Fibroblast of mammary gland (primary cell): ENCODE data around the gene RXFP1.
A peak's percentile ranks its signal among the peaks of the same experiment; 100 is the strongest.

ENCODE experiments used
- DNase-seq: peaks from one replicate; pipeline ENCODE4 v3.0.0-alpha.2; 2010; ENCODE audit warnings: low read depth
- H3K4me3 ChIP-seq: 2 replicates; pipeline ENCODE4 v1.5.1; 2011; ENCODE audit warnings: low read depth, mild to moderate bottlenecking, low read length, moderate library complexity; ENCODE audit not compliant: control insufficient read depth
- CTCF ChIP-seq: conservative IDR thresholded peaks from 2 replicates; pipeline ENCODE4 v1.5.1; 2011; ENCODE audit warnings: low read depth, low read length, inconsistent platforms; ENCODE audit not compliant: control insufficient read depth, insufficient read depth

The RXFP1 gene

DNA sequence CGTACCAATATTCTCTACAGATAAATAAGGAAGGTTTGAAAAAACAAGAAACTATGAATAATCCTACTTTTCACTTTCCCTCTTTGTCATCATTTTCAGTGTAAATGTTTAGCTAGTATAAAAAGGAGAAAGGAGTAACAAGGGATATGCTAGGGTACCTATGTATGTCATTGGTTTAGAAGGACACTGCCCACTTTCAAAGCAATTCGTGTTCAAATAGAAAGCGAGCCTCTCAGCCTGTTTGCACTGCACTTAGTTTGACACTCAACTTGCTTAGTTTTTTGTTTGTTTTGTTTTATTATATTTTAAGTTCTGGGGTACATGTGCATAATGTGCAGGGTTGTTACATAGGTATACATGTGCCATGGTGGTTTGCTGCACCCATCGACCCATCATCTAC lies 21.6 kb upstream of the RXFP1 start:
- no peak overlapping the region for H3K4me3 ChIP-seq
- DNase-seq: no peak
- TF ChIP-seq CTCF: no peak

DNA sequence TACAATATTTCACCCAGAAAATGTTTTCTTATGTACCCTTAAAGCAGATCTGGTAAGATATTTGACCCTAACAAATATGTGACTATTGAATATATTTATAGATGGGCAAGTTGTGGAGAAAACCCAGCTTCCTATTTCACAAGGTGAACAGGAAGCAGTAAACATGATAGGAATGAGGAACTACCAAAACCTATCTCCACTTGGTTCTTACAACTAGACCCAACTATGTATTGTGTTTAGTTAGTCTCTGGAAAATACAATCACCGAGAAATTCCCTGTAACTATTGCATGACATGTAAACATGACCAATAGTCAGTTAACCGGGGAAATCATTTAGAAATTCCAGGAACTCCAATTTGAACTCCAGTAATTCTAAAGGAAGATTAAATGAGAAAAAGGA lies 8.4 kb upstream of the RXFP1 start:
- TF ChIP-seq CTCF: no peak
- no peak for DNase-seq
- H3K4me3 ChIP-seq: no peak overlapping the region

DNA sequence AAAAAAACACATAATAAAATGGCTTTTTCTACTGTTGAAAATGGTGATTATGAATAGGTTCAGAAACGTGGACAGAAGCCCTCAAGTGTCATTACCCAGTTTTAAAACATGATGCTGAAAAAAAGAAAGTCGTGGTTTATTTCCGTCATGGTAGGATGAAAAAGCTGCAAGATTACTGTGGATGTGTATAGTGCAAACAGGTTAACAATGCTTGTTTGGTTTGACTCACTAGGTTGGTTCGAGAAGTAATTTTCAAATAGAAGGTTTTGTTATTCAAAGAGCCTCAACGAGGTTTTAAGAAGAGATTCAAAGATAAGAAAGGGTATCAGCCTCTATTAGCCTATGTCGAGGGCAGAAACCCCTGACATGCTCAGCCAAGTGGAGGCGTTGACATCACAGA lies 2.5 kb upstream of the RXFP1 start:
- no peak for DNase-seq
- no peak overlapping the region for H3K4me3 ChIP-seq
- no peak for TF ChIP-seq CTCF

DNA sequence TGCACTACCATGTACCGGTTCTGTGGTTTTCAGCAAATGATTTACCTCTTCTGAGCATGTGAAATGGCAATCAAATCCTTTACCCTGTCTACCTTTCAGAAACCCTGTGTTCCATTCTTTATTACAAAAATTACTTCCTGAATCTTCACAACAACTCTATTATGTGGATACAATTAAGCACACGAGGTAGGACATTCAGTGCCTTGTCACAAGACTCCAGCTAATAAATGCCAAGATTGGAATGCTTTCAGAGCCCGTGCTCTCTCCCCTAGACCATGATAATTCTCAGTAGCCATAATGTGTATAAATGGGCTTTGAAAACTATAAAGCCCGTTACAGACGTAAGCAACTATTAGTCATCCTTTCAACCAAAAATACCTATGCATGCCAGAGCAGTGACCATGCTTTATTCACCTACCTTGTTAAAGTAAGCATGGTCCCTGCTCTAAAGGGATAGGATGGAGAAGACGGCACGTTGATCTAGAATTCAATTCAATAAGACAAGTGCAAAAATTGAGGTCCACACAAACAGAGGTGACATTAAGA lies 2.4 kb downstream of the RXFP1 start:
- TF ChIP-seq CTCF: no peak
- DNase-seq: no peak
- H3K4me3 ChIP-seq: no peak overlapping the region

DNA sequence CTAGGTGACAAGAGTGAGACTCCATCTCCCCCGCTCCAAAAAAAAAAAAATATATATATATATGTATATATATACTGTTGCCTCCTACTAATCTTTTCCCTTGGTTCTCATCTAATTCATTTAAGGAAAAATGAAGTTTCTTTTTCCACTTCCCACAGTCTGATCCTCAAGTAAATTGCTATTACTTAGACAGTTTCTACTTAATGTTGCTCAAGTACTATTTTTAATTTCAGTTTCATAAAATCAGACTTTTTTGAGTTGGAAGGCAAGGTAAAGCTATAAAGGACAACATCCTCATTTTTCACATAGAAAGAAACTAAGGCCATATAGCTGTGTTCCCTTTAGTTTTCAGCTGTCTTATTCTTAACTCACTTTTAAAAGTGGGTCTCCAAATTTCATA lies 5.8 kb downstream of the RXFP1 start:
- no peak overlapping the region for H3K4me3 ChIP-seq
- DNase-seq: no peak
- TF ChIP-seq CTCF: no peak

- no peak overlapping the region for H3K4me3 ChIP-seq
- no peak for TF ChIP-seq CTCF
- no peak for DNase-seq
Measured at GRCh38 chr4:158529505-158529904, 7.8 kb downstream of the RXFP1 start.

DNA sequence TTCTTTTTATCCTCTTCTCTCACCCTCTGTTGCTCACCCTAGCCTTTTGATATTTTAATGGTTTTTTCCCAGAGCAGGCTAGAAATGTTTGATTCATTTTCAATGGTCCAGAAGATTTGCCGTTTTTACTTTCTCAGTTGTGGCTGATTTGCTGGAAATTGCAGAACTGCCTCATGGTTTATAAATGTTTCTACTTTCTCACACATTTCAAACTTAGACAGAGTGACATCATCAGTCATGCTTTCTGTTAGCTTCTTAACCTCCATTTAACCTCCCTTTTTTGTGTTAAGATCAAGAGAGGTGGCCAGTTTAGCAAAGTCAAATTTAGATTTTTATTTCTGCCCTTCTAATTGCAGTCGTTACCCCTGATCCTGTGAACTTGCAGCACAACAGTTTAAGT lies 8.7 kb downstream of the RXFP1 start:
- TF ChIP-seq CTCF: no peak
- DNase-seq: peak; percentile 36
- H3K4me3 ChIP-seq: no peak overlapping the region
